GM19023 (cell line): ENCODE measurements around the gene B3GAT2.
"Not testable (repeated sequence)": the region's sequence is repeated elsewhere in the genome, so short reads cannot be mapped to it uniquely, and the experiment has no call there.

Experiments used
- ATAC-seq: cut with Tn5 transposase; IDR thresholded peaks from one replicate; pipeline ENCODE4 v1.9.1; 2021; ENCODE audit warnings: mild to moderate bottlenecking, moderate library complexity; ENCODE audit not compliant: unreplicated experiment

The B3GAT2 gene, protein sequence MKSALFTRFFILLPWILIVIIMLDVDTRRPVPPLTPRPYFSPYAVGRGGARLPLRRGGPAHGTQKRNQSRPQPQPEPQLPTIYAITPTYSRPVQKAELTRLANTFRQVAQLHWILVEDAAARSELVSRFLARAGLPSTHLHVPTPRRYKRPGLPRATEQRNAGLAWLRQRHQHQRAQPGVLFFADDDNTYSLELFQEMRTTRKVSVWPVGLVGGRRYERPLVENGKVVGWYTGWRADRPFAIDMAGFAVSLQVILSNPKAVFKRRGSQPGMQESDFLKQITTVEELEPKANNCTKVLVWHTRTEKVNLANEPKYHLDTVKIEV

DNA sequence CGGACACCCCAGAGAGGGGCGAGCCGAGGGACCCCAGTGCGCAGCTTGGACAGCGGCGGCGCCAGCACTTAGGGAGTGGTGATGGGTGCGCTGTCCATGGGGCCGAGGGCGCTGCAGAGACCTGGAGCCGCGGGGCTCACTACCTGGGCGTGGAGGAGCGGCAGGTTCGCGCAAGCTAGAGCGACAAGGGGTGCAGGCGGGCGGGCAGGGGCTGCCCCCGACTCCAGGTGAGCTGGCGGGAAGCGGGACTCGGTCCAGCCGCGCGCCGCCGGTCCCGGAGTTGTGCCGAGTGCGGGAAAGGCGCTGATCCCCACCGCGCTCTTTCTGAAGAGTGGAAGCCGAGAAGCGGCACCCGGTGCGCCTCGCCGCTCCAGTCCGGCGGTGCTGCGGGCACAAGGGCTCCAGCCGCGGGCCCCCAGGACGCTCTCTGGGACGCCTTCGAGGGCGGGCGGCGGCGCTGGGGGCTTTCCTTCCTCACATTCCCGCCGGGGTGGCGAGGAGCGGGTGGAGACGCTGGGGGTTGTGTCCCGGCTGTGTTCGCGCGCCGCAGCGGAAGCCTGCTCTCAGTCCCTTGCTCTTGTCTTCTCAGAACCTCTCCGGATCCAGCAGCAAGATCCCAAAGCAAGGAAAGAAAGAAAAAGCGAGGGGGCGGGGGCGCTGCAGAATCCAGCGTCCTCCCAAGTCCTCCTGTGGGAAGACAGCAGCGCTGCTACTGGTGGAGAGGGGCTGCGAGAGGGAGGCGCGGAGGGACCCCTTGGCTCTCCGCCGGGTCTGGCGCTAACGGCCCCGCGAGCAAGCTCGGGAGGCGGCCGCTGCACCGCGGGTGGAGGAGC lies at the start of gene B3GAT2:
Gene B3GAT2 (minus strand): TSS at position 610 of the 833 bp plus-strand sequence. CDS start 631 bp downstream, outside the sequence.
- peak; percentile 14 for ATAC-seq

DNA sequence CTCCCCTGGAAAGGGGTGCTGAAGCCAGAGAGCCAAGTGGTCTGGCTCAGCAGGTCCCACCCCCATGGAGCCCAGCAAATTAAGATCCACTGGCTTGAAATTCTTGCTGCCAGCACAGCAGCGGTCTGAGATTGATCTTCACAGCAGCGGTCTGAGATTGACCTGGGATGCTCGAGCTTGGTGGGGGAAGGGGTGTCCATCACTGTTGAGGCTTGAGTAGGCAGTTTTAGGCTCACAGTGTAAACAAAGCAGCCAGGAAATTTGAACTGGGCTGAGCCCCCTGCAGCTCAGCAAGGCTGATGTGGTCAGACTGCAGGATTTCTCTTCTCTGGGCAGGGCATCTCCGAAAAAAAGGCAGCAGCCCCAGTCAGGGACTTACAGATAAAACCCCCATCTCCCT lies 41.3 kb upstream of the B3GAT2 start:
- ATAC-seq = no peak

DNA sequence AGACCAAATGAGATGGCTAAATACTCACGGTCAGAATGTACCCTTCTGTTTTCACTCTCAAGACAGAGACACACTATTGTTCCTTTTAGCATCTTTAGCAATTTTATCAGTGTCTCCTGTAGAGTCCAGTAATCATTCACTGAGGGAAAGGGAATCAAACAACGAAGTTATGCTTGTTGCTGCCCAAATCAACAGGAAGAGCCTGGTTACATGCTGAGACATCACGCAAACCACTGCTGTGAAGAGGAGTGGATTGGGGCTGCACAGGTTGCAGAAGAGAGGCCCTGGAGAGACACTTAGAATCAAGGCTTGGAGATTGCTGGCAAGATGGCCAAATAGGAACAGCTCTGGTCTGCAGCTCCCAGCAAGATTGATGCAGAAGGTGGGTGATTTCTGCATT lies 40.5 kb upstream of the B3GAT2 start:
- no peak for ATAC-seq

DNA sequence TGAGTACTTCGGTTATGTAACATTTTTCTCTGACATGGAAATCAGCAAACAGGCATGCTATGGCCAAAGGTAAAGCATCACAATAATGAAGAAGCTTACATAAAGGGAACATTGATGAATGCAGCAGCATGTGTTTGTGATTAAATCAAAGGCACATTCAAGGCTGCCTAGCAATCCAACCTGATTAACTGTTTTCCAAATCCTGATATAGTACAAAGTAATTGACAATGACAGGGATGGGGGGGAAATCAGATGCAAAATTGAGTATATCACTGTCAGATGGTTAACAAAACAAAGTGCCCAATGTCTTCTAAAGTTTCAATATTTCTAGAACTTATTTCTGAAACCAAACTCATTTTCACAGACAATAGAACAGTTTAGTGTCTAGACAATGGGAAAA lies 39.2 kb upstream of the B3GAT2 start:
- no peak for ATAC-seq

DNA sequence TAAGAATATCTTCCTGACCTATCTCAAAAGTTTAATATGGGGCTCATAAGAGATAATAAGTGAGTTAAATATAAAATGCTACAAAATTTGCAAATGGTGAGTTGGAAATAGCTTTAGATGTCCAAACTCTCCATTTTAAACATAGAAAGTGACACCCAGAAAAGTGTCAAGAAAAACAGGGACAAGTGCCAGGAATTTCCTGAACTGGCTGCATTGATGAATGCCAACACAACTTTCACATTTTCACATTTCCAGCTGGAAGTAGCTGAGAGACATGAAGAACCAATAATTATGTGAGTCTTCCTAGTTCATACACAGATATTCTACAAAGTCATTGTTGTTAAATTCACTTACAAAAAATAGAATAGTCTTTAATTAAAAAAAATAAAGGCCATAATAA lies 38.6 kb upstream of the B3GAT2 start:
- no peak for ATAC-seq

DNA sequence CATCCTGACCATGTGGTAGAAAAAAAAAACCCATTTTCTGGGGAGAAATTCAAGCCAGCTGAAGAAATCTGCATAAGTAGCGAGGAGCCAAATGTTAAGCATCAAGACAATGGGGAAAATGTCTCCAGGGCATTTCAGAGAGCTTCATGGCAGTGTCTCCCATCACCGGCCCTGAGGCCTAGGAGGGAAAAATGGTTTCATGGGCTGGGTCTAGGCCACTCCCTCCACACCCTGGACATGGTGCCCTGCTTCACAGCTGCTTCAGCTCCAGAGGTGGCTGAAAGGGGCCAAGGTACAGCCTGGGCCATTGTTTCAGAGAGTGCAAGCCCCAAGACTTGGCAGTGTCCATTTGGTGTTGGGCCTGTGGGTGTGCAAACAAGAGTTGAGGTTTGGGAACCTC lies 34.4 kb upstream of the B3GAT2 start:
- ATAC-seq = no peak

DNA sequence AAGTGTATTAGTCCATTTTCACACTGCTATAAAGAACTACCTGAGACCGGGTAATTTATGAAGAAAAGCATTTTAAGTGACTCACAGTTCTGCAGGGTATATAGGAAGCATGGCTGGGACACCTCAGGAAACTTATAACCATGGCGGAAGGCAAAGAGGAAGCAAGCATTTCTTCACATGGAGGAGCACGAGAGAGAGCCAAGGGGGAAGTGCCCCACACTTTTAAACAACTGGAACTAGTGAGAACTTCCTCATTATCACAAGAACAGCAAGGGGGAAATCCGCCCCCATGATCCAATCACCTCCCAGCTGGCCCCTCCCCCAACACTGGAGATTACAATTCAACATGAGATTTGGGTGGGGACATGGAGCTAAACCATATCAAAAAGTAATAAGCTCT lies 28.3 kb upstream of the B3GAT2 start:
- ATAC-seq = no peak

DNA sequence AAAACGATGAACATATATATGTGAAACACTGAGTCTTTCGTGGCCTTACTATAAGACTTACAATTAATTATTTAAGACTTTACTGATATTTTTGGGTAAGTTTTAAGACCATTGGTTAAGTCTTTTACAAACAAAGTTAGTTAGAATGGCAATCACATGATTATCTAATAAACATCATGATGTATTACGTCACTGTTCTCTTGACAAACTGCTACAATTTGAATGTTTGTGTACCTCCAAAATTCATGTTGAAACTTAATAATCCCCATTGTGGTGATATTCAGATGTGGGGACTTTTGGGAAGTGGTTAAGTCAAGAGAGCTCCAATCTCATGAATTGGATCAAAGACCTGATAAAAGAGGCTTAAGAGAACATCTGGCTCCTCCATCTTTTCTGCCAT lies 25.9 kb upstream of the B3GAT2 start:
- no peak for ATAC-seq

DNA sequence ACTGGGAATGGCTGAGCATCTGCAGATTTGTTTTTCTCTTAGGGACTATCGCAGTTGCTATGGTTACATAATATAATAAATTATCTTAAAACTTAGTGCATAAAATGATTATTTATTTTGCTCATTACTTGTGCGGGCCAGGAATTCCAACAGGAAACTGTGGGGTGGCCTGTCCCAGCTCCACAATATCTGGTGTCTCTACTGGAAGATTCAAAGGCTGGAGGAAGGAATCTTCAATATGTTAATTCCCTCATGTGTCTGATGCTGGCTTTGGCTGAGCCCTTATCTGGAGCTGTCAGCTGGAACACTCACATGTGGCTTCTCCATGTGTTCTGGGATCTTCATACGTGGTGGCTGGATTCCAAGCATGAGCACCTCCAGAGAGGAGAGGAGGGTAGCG lies 23.9 kb upstream of the B3GAT2 start:
- no peak for ATAC-seq

DNA sequence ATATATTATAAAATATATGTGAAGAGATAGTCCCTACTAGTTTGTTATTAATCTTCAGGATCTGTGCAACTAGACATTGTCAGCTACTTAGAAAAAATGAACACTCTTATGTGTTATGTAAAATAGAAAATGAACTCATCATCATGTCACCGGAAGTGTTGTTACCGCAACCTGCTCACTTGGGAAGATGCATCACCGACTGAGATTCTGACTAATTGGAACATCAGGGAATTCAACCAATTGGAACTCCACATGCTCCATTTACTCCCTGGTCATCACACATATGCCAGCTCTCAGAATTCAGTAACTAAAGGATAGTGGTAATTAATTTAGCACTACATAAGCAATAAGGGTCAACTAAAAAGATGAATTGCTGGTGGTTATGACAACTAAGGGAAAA lies 16.7 kb upstream of the B3GAT2 start:
- no peak for ATAC-seq

DNA sequence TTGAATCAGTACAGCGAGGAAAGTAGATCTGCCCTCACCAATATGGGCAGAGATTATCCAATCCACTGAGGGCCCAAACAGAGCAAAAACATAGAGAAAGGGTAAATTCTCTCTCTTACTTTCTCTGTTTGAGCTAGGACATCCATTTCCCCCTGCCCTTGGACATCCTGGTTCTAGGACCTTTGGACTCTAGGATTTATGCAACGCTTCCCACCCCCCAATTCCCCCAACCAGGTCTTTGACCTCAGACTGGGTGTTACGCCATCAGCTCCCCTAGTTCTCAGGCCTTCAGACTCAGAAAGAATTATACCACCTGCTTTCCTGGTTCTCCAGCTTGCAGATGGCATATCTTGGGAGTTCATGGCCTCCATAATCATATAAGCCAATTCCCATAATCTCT lies 10.2 kb upstream of the B3GAT2 start:
- ATAC-seq = no peak

DNA sequence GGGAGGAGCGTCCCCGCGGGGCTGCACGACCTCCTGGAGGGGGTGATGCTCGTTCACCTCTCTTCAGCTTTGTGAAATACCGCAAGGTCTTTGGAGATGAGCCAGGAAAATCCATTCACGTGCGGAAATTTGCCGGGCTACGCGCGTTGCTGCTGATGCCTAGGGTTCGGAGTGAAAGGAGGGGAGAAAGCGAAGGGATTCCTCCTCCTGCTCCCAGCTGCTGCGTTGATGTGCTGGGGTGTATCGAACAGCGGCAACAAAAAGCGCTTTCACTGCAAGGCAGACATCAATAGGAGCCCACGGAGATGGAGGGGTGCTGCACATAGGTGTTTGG lies 391 bp upstream of the B3GAT2 start:
- ATAC-seq = no peak

DNA sequence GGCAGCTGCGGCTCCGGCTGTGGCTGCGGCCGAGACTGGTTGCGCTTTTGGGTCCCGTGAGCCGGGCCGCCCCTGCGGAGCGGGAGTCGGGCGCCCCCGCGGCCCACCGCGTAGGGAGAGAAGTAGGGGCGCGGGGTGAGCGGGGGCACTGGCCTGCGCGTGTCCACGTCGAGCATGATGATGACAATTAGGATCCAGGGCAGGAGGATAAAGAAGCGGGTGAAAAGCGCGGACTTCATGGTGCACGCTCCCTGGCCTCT lies 739 bp downstream of the B3GAT2 start:
- no peak for ATAC-seq

DNA sequence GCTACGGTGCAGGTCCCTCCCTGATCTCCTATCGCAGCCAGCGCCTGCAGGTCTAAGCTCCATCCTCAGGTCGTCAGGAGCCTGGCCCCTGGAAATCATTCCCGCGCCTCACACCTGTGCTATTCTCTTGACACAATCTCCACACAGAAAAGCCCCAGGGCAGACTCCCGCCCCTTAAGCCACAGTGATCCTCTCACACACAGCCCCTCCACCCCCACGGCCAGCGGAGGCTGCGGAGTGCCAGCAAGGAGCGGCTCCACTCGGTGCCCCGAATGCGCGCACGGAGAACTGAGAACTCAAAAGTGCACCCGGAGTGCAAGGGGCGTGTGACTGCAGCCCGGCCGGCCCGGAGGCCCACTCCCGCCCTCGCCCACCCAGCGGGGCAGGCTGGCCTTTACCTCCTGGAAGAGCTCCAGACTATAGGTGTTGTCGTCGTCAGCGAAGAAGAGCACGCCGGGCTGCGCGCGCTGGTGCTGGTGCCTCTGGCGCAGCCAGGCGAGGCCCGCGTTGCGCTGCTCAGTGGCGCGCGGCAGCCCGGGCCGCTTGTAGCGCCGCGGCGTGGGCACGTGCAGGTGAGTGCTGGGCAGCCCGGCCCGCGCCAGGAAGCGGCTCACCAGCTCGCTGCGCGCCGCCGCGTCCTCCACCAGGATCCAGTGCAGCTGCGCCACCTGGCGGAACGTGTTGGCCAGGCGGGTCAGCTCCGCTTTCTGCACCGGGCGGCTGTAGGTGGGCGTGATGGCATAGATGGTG lies 1.2 kb downstream of the B3GAT2 start:
- ATAC-seq = peak; percentile 96

DNA sequence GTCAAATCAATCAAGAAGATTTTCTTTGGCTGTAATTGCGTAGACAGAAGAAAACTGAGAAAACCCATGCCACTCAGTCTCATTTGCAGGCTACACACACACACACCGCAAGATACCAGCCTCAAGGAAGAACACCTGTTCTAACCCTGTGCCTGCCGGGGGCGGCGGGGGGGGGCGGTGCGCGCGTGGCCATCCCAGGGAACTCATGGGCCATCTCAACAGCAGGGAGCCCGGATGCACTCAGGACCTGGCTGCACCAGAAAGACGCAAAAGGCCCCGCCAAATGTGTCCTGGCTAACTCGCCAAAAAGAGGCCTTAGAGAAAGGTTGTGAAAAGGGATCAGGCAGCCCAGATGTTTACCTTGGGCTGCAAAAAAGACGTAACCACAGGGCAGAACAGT lies 2.1 kb downstream of the B3GAT2 start:
- ATAC-seq = no peak

DNA sequence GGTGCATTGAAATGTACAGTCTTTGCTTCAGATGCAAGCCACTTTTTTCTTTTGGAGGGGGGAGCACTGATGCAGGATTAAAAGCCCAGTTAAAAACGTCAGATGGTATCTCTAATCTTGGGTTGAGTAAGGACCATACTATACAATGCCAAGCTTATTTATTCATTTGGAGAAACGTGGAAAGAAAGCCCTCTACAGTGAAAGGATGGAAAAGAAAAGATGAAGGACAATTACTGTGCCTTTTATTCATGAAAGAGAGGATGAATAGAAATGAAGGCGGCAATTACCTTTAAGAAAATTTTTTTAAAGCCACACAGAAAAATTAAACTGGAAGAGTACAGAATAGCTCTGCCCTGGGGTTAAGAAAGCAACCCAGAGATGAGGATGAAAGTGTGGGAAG lies 2.7 kb downstream of the B3GAT2 start:
- no peak for ATAC-seq

DNA sequence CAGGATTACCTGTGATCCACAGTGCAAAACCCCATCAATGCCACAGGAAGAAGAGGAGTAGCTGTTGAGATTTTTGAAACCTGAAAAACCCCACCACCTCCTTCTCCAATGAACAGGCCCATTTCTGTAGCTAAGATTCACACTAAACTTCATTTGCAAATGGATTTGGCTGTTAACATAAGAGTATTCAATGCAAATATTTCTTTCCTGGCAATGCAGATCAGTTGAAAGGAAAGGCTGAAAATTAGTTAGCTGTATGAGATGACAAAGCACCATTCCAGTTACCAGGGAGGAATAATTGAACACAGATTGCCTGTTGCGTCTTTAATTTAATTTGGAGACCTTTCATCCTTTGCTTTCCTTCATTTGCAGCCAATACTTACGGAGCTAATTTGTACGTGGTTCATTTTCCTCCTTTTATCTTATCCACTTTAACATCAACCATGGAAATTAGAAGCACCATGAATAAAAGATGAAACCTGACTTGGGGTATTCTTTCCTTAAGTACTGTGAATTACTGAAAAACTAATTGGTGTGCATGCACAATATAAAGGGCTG lies 4.2 kb downstream of the B3GAT2 start:
- no peak for ATAC-seq

DNA sequence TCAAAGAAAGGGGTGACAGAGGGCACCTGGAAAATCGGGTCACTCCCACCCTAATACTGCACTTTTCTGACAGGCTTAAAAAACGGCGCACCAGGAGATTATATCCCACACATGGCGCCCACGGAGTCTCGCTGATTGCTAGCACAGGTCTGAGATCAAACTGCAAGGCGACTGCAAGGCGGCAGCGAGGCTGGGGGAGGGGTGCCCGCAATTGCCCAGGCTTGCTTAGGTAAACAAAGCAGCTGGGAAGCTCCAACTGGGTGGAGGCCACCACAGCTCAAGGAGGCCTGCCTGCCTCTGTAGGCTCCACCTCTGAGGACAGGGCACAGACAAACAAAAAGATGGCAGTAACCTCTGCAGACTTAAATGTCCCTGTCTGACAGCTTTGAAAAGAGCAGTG lies 12.5 kb downstream of the B3GAT2 start:
- ATAC-seq = not testable (repeated sequence)

DNA sequence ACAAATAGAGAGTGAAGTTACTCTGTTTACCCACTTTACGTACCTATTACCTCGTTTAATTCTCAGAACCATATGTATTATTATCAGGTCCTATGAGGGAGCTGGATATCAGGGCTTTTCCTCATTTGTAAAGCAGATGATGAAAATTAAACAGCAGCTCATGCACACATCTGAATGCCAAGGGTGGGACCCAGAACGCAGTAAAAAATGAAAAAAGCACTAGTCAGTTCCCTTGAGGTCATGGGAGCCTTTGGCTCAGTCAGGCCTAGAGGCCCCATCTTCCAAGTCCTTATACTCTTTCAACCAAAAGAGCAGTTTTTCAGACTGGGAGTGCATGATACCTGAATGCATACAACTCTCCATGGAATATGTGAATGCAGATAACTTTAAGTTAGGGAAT lies 23.0 kb downstream of the B3GAT2 start:
- ATAC-seq = no peak

DNA sequence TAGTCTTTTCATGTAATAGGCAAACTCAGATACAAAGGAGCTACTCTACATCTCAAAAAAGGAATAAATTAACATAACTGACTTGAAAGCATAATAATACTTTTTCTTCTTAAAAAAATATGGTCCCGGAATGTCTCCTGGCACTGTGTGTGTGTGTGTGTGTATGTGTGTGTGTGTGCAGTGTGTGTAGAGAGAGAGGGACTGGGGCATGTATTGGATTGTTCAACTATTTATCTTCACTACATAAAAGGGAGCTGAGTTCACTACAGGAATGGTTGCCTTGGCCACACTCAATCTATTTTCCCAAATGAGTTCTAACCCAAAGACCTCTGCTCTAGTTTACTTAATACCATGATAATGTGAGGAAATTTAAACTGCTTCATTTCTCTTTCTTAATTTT lies 51.1 kb downstream of the B3GAT2 start:
- ATAC-seq = no peak

DNA sequence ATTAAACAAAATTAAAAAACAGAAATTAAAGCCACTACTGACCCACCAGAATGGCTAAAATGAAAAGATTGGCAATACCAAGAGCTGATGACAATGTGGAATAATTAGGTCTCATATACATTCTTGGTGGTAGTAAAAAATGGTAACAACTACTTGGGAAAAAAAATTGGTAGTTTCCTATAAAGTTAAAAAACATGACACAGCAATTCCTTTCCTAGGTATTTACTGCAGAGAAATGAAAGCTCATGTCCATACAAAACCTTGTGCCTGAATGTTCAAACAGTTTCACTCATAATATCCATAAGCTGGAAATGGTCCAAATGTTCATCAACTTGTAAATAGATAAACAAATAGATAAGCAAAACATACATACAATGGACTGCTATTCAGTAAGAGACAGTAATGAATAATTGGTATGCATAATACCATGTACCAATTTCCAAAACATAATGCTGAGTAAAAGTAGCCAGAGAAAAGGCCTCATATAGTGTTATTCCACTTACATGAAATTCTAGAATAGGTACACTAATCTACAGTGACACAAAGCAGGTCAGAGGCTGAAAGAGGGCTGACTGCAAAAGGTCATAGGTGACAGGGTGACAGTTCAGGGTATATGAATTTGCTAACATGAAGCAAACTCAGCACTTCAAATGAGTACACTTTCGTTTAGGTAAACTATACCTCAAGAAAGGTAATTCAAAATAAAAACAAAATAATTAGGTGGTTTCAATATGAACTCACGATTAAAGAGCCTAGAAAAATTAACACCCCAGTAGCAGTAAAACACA lies 53.0 kb downstream of the B3GAT2 start:
- ATAC-seq = no peak
